ENCODE results near the gene HNMT.

GRCh38 chr2:138037090-138037489 is 72.8 kb downstream of the HNMT start:
- TF ChIP-seq EZH2 (IDR thresholded peaks at IDR 0.05; ENCODE audit: low read depth) (no peak), CTCF (conservative IDR thresholded peaks at IDR 0.05) (no peak)

All from PC-9 (cell line).